Stimulated activated CD4-positive, alpha-beta T cell treated with anti-CD3 and anti-CD28 coated beads, TNF-alpha, amount 100 ng/mL, for 24 hours (primary cell): Measurements from ENCODE around the gene CRACDL.
"Not testable (repeated sequence)": the region's sequence is repeated elsewhere in the genome, so short reads cannot be mapped to it uniquely, and the experiment has no call there.

Experiments used
- DNase-seq, 3 experiments: peaks; one replicate each; pipeline ENCODE4 v3.0.0-alpha.2; 2020; ENCODE audit warnings: low read depth in 3 of 3

CRACDL gene

GRCh38 chr2:98907385-98907784, 28.6 kb downstream of the CRACDL start:
- DNase-seq = no peak

GRCh38 chr2:98903767-98904485, 32.1 kb downstream of the CRACDL start:
- no peak for DNase-seq

- no peak for DNase-seq
These were observed 33.0 kb downstream of the CRACDL start for GRCh38 chr2:98903064-98903355.

GRCh38 chr2:98902209-98903063, 33.6 kb downstream of the CRACDL start:
- no peak for DNase-seq

GRCh38 chr2:98901702-98902101, 34.3 kb downstream of the CRACDL start:
- DNase-seq = no peak

- no peak for DNase-seq
These were observed 34.7 kb downstream of the CRACDL start for GRCh38 chr2:98901291-98901690.

GRCh38 chr2:98900721-98901120, 35.3 kb downstream of the CRACDL start:
- DNase-seq = no peak

GRCh38 chr2:98899703-98900078, 36.3 kb downstream of the CRACDL start:
- DNase-seq = not testable (repeated sequence)

GRCh38 chr2:98899041-98899702, 36.9 kb downstream of the CRACDL start:
- no peak for DNase-seq

GRCh38 chr2:98898423-98898841, 37.6 kb downstream of the CRACDL start:
- no peak for DNase-seq

- no peak for DNase-seq
These were observed 38.3 kb downstream of the CRACDL start for GRCh38 chr2:98897746-98898145.

- DNase-seq = no peak
These were observed 39.1 kb downstream of the CRACDL start for GRCh38 chr2:98896944-98897343.

- DNase-seq = no peak
These were observed 39.6 kb downstream of the CRACDL start for GRCh38 chr2:98896416-98896815.

- DNase-seq = no peak
These were observed 40.1 kb downstream of the CRACDL start for GRCh38 chr2:98895901-98896300.

GRCh38 chr2:98895221-98895620, 40.8 kb downstream of the CRACDL start:
- no peak for DNase-seq

- no peak for DNase-seq
These were observed 41.6 kb downstream of the CRACDL start for GRCh38 chr2:98894331-98895000.

GRCh38 chr2:98893911-98894321, 42.1 kb downstream of the CRACDL start:
- DNase-seq = no peak

- no peak for DNase-seq
These were observed 43.2 kb downstream of the CRACDL start for GRCh38 chr2:98892871-98893270.

- no peak for DNase-seq
These were observed 44.4 kb downstream of the CRACDL start for GRCh38 chr2:98891591-98891990.

- no peak for DNase-seq
These were observed 49.9 kb downstream of the CRACDL start for GRCh38 chr2:98886066-98886554.

GRCh38 chr2:98884658-98885057, 51.4 kb downstream of the CRACDL start:
- no peak for DNase-seq

- DNase-seq = no peak
These were observed 52.2 kb downstream of the CRACDL start for GRCh38 chr2:98883780-98884211.
